AG09309 (cell line): Measurements from ENCODE around the gene JAKMIP2.

Experiments used
- DNase-seq: peaks from one replicate; pipeline ENCODE4 v3.0.0-alpha.2; 2010; ENCODE audit warnings: low read depth
- H3K4me3 ChIP-seq: 2 replicates; pipeline ENCODE4 v1.5.1; 2011; ENCODE audit warnings: mild to moderate bottlenecking, low read depth, low read length, moderate library complexity; ENCODE audit not compliant: control insufficient read depth
- TF ChIP-seq, protein P1 (sequence below): IDR thresholded peaks from 2 replicates; pipeline ENCODE4 v1.5.1; 2011; ENCODE audit warnings: mild to moderate bottlenecking, low read depth, low read length, inconsistent platforms; ENCODE audit not compliant: insufficient read depth, control insufficient read depth; ENCODE audit errors: missing control alignments

JAKMIP2 gene

GRCh38 chr5:147821766-147822165 lies 39.2 kb upstream of the JAKMIP2 start:
- DNase-seq, result no peak
- TF ChIP-seq, protein P1, sequence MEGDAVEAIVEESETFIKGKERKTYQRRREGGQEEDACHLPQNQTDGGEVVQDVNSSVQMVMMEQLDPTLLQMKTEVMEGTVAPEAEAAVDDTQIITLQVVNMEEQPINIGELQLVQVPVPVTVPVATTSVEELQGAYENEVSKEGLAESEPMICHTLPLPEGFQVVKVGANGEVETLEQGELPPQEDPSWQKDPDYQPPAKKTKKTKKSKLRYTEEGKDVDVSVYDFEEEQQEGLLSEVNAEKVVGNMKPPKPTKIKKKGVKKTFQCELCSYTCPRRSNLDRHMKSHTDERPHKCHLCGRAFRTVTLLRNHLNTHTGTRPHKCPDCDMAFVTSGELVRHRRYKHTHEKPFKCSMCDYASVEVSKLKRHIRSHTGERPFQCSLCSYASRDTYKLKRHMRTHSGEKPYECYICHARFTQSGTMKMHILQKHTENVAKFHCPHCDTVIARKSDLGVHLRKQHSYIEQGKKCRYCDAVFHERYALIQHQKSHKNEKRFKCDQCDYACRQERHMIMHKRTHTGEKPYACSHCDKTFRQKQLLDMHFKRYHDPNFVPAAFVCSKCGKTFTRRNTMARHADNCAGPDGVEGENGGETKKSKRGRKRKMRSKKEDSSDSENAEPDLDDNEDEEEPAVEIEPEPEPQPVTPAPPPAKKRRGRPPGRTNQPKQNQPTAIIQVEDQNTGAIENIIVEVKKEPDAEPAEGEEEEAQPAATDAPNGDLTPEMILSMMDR, result no peak
- no peak overlapping the region for H3K4me3 ChIP-seq

- H3K4me3 ChIP-seq, result no peak overlapping the region
- TF ChIP-seq, protein P1, result no peak
- DNase-seq, result no peak
These were observed 36.8 kb upstream of the JAKMIP2 start for GRCh38 chr5:147819261-147819770.

DNA sequence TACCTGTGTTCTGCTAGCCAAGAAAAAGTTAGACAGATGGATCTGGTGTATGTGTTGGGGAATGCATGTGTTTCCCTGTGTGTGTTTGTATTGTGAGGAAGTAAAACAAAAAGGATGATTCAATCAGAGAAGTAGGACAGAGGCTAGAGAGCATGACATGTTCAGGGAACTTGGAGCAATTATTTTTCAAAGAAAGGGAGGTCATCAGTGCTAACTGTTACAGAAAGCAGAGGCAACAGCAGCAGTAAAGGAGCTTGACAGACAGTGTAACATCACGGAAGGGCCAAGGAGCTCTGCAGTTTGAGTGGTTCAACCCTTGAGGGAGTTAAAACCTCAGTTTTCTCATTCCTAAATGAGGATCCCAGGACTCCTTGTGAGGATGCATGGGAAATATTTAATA lies 35.8 kb upstream of the JAKMIP2 start:
- no peak for DNase-seq
- H3K4me3 ChIP-seq, result no peak overlapping the region
- TF ChIP-seq, protein P1, result no peak

GRCh38 chr5:147813696-147814095 lies 31.2 kb upstream of the JAKMIP2 start:
- TF ChIP-seq, protein P1, result no peak
- H3K4me3 ChIP-seq, result no peak overlapping the region

DNA sequence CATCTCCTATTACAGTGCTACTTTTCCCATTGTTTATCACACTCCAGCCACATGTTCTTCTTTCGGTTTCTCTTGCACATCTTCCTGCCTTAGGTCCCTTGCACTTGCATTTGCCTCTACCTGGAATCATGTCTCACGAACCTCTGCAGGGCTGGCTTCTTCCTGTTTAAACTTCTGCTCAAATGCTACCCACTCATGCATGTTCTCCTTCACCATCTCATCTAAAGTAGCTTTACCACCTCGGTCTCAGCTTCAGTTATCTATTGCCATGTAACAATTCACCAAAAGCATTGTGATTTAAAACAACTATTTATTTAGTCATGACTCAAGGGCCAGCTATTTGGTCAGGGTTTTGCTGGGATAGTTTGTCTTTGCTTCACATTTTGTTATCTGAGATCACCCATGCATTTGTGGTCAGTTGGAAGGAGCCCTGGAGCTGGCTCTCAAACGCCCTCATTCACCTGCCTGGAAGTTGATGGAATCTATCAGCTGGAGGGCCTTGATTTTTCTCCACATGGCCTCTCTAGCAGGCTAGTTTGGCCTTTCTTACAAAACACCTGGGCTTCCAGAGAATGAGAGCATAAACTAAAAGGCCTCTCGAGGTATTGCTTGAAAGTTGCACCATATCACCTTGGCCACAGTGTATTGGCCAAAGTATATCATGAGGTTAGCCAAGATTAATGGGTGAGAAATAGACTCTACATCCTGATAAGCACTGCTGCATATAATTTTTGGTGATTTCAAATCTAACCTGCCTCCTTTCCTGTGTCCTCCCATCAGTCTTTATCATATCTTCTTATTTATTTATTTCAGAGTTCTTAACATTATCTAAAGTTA lies 27.5 kb upstream of the JAKMIP2 start:
- TF ChIP-seq, protein P1, result no peak
- DNase-seq, result no peak
- H3K4me3 ChIP-seq, result no peak overlapping the region

More at GRCh38 chr5:147813696-147814095, 31.2 kb upstream of the JAKMIP2 start:
- no peak for DNase-seq

DNA sequence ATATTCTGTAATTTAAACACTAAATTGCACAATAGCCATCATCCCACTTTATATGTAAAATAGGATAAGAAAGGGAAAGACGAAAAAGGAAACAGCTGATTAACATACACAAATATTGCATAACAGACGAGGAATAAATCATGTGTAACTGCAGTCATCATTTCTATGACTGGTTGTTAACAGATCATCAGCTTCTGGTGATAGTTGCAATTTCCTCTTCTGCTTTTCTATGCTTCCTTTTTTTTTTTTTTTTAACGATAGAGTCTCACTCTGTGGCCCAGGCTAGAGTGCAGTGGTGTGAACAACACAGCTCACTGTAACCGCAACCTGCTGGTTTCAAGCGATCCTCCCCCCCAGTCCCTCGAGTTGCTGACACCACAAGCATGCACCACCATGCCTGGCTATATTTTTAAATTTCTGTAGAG lies 22.5 kb upstream of the JAKMIP2 start:
- TF ChIP-seq, protein P1, result no peak
- no peak for DNase-seq
- H3K4me3 ChIP-seq, result no peak overlapping the region
